ENCODE measurements around the gene ANKRD22.
"Not testable (repeated sequence)": the region's sequence is repeated elsewhere in the genome, so short reads cannot be mapped to it uniquely, and the experiment has no call there.

Gene ANKRD22

DNA sequence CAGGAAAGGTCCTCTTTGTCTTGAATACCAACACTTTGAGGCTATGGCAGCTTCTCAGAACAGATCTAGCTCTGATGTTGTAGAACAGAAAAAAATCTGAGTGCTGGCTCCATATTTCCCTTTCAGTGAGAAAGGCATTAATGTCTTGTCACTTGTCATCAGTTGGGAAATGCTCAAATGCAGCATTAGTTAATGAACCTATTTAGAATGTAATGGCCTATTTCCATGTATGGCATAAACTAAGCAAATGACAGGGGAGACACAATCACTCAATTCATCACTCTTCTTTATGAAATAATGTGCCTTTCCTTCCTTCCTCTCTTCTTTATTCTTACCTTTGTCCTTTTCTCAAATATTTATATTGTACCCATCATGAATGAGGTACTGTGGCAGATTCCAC lies 23.4 kb upstream of the ANKRD22 start:
- DNase-seq, result no peak

DNA sequence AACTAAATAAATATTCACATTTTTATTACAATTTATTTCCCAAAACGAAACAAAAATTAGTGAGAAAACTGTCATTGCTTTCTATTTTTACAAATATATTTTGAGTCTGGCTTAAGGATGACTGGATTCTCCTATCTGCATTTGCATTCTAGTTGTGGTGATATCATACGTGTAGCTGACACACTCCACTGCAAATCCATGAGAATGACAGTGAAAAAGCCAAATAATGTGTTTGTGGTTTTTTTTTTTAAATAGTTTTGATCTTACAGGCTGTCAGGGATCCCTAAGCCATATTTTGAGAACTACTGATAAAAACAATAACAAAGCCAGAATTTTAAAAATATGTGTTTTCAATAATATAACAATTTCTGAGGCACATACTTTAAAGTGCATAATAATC lies 22.6 kb upstream of the ANKRD22 start:
- DNase-seq, result no peak

- DNase-seq, result no peak
Measured at GRCh38 chr10:88873757-88874156, 22.1 kb upstream of the ANKRD22 start.

DNA sequence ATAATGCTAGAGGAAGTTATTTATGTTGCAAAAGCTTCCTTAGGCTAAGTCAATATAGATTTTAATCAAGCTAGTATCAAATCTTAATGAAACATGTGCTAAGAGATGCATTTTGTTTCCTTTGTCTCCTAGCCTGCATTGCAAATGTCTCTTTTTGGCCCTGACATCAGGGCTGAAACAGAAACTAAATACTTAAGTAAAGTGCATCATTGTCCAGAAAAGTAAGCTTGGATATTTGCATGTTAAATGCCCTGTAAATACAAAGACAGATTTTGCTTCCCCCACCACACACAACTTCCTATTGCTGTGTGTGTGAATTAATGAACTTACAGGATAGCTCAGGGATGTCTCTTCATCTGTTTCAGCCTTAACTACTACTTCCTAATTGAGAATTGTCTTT lies 18.4 kb upstream of the ANKRD22 start:
- no peak for DNase-seq

DNA sequence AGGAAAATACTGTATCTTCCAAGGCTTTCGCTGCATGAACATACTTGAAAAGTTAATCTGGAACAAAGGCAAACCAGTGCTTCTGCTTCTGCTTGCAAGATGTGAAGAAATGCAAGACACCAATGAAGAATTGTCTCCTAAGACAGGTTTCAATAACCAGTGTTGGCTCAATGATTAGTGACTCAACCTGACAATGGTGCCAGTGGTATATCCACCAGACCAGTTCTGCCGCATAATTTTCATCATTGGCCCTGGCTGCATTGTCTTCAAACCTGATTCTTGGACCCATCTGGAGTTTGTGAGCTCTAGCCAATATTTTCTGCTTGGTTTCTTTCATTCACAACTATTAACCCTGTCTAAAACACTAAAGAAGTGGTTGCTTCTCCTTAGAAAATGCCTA lies 14.8 kb upstream of the ANKRD22 start:
- no peak for DNase-seq

DNA sequence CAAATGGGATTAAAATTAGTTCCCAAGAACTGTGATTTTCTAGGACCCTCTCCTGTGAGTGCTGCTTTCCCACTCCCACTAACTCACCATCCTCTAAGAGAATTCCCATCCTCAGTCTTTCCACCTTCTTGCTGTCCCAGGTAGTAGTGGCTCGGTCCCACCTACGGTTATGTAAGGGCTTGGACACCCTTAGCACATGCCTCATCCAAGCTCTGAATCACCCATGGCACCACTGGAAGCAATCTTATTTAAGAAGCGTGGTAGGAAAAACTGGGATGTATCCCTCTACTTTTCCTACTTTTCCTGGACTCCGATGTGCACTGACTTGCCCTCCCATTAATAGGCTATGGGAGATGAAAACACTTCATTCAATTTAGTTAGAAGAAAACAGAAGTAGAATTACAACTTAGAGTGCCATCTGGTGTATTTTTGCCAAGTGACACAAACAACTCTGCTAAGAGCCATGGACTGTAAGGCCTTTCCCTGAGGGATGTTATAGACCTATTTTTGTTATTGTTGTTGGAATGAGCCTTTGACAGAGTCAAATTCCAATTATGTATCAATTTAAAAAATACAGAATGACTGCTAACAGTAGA lies 13.7 kb upstream of the ANKRD22 start:
- no peak for DNase-seq

- no peak for DNase-seq
Measured at GRCh38 chr10:88861036-88861435, 9.4 kb upstream of the ANKRD22 start.

- no peak for DNase-seq
Measured at GRCh38 chr10:88858491-88858890, 6.8 kb upstream of the ANKRD22 start.

DNA sequence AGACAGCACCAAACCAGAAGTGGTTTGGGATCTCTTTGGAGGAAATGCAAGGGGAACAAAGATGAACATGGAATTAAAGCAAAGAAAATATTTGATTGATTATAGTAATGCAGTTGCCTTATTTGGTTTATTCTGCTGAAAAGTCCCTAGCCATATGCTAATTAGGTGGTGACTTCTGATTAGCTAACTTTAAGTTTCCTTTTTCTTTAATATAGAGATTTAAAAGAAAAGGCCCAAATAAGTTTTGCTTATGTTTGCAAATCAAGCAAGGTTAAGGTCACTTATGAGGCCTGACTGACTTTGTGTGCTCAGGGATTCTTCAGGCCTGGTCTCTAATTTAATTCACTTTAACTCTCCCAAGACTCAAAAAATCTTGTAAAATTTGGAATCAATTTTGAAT lies 6.2 kb upstream of the ANKRD22 start:
- DNase-seq, result no peak

DNA sequence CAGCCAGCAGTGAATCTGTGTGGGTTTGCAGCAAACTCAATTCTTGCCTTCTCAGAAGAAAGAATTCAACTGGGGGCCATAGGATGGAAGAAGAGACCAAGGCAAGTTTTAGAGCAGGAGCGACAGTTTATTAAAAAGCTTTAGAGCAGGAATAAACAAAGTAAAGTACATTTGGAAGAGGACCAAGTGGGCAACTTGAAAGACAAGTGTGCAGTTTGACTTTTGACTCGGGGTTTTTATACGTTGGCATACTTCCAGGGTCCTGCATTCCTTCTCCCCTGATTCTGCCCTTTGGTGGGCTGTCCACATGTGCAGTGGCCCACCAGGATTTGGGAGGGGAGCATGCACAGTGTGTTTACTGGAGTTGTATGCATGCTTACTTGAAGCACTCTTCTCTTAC lies 3.0 kb upstream of the ANKRD22 start:
- DNase-seq, result no peak

DNA sequence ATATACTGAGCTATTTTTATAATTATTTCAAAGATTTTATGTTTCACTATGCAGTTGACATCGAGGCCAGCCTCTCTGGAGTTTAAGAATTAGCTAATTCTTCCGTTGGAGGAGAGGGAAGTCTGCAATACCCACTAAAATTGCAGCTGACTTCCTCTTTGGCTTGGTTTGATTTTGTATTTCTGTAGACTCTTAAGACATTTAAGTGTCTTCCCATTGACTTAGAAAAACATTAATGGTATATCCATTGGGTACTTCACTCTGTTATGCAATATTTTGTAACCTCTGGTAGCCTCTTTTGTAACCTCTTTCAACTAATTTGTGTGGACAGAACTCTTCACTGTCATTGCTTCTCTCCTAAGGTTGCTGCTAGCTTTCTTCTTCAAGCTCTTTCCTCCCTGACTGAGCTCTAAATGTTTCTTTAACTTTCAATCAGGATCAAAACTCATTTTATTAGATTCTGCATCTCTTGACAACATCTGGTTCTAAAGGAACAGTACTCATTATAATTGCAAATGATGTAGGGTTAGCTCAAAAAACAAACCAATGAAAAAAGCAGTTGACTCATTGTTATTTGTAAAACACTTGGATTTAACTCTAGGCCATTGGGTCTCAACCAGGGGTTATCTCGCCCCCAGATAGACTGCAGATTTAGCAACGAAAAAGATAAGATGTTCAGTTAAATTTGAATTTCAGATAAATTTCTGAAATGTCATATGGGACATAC lies 1.7 kb upstream of the ANKRD22 start:
- DNase-seq, result no peak

- DNase-seq, result no peak
Measured at GRCh38 chr10:88852327-88852726, 683 bp upstream of the ANKRD22 start.

DNA sequence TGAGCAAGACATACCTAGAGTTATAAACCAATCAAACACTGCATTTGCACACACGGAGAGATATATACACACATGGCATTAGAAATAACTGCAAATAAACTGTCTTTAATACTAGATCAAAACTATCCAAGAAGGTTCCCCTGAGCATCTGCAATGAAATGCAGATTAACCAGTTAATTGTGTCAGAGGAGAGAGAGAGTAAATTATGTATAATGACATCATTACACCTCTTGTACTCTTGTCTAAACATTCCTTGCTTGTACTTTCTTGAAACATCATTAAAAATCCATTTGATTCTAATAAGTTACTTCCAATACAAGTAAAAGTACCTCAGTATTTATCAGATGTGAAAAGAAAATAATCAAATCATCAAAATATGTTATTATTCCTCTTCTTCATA lies 932 bp downstream of the ANKRD22 start:
- no peak for DNase-seq

DNA sequence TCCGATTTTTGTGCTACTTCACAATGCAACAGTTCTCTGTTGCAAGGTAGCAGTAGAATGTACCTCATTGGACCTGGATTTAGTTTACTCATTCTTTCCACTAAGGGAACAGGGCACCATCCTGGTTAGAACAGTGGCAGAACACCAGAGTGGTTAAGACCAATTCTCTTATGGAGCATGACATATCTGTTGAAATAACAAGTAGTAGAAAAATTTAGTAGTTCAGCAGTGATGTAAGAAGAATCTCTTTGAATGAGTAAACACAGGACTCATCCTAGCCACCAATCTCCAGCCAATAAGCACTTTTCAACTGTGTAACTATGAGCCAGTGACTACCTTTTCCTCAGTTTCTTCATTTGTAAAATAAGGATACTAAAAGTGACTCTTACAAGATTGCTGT lies 2.4 kb downstream of the ANKRD22 start:
- no peak for DNase-seq

- no peak for DNase-seq
Measured at GRCh38 chr10:88848499-88848898, 3.1 kb downstream of the ANKRD22 start.

GRCh38 chr10:88843171-88843570 lies 8.5 kb downstream of the ANKRD22 start:
- no peak for DNase-seq

GRCh38 chr10:88841316-88842111 lies 10.1 kb downstream of the ANKRD22 start:
- no peak for DNase-seq

GRCh38 chr10:88840881-88841280 lies 10.8 kb downstream of the ANKRD22 start:
- no peak for DNase-seq

- no peak for DNase-seq
Measured at GRCh38 chr10:88840104-88840503, 11.5 kb downstream of the ANKRD22 start.

GRCh38 chr10:88838766-88839350 lies 12.8 kb downstream of the ANKRD22 start:
- DNase-seq, result no peak

DNA sequence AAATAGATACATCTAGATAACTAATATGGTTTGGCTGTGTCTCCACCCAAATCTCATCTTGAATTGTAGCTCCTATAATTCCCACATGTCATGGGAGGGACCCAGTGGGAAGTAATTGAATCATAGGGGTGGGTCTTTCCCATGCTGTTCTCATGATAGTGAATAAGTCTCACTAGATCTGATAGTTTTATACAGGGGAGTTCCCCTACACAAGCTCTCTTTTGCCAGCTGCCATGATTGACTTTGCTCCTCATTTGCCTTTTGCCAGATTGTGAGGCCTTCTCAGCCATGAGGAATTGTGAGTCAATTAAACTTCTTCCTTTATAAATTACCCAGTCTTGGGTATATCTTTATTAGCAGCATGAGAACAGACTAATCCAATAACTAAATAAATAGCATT lies 14.0 kb downstream of the ANKRD22 start:
- DNase-seq, result not testable (repeated sequence)

GRCh38 chr10:88835910-88836221 lies 15.8 kb downstream of the ANKRD22 start:
- DNase-seq, result no peak

- peak; percentile 63 for DNase-seq
Measured at GRCh38 chr10:88835096-88835909, 16.3 kb downstream of the ANKRD22 start.
